Ovary (tissue), 9 donors: Measurements from ENCODE around the gene DNAJC7. TPM values are rescaled to one million over a fixed set of nuclear protein-coding genes. Genes with fewer than 3 reads are reported as not detected.

Source experiments
- DNase-seq, 5 donors: peaks; one replicate each; pipeline ENCODE4 v3.0.0-alpha.2; 2019 to 2020
- H3K27ac ChIP-seq, 2 donors: fragments of 200-600 bp; one replicate each; pipeline versions ENCODE4 v1.5.1 to v1.8.0; 2019 to 2022
- H3K27me3 ChIP-seq: fragments of 200-600 bp; one replicate; pipeline ENCODE4 v1.8.0; 2022
- H3K36me3 ChIP-seq: fragments of 200-600 bp; sonication (generic); one replicate; pipeline ENCODE4 v1.5.1; 2019
- H3K4me1 ChIP-seq: one replicate; pipeline ENCODE4 v1.8.1; 2013; ENCODE audit warnings: mild to moderate bottlenecking, moderate library complexity; ENCODE audit not compliant: insufficient read depth
- H3K4me3 ChIP-seq: fragments of 200-600 bp; sonication (generic); one replicate; pipeline ENCODE4 v1.5.1; 2017
- H3K9me3 ChIP-seq, 2 donors: fragments of 200-600 bp in 1 of 2; sonication (generic) in 1 of 2; one replicate each; pipeline versions ENCODE4 v1.5.1 to v1.8.1; 2013 to 2019; ENCODE audit warnings: mild to moderate bottlenecking in 1 of 2, moderate library complexity in 1 of 2
- CTCF ChIP-seq, 3 donors: fragments of 450-650 bp in 2 of 3; fragments of 200-600 bp in 1 of 3; IDR thresholded peaks; one replicate each; pipeline versions ENCODE4 v1.5.1 to v1.8.0; 2016 to 2022; ENCODE audit warnings: antibody characterized with exemption in 3 of 3, mild to moderate bottlenecking in 1 of 3
- EP300 ChIP-seq: sonication (generic); formaldehyde crosslinking; IDR thresholded peaks from one replicate; pipeline ENCODE4 v1.6.1; 2017; ENCODE audit warnings: antibody characterized with exemption
- POLR2A ChIP-seq: fragments of 450-650 bp; IDR thresholded peaks from one replicate; pipeline ENCODE4 v1.6.1; 2017; ENCODE audit warnings: antibody characterized with exemption, mild to moderate bottlenecking, moderate library complexity
- whole genome bisulfite sequencing, 3 donors: extraction: QIAGEN DNeasy Blood & Tissue Kit in 1 of 3; methylation state at CpG; one replicate each; pipeline versions ENCODE4 v1.1.5 to v1.1.7; 2013 to 2017; 5-methylcytosine and 5-hydroxymethylcytosine counted together
- intact Hi-C, 4 donors: fragments of 100-400 bp; cut with DNase I; formaldehyde crosslinking; loops; one replicate each; pipeline versions ENCODE4 v1.11.0 to v1.15.1; 2022 to 2023
- polyA plus RNA-seq, 2 donors: library from polyadenylated mRNA; stranded (reverse); fragments of 200-250 nt in 1 of 2; fragments of 350-450 nt in 1 of 2; fragmentation: Illumina TruSeq in 1 of 2; extraction: RNeasy Lipid Tissue Mini Kit (QIAGEN cat#74804) in 1 of 2; gene quantifications; one replicate each; pipeline ENCODE4 v1.2.3, GENCODE V29; 2013 to 2014
- total RNA-seq, 7 donors: library from RNA; depleted of rRNA in 2 of 7; stranded (reverse); fragments of >200 nt in 2 of 7; fragmentation: NEBNext Ultra II Directional in 3 of 7; extraction: Animal tissue kit (Norgen Biotek cat#: 25700) in 3 of 7; gene quantifications; one replicate each; pipeline versions ENCODE4 v1.1.0 to v1.2.4, GENCODE V29; 2016 to 2023
- donor health status: DM: no; HTN: no; CAD: no; lungs with moderate emphysema.
- donor health status: DM: no; HTN: no; CAD: no.
- donor health status: Bipolar disorder and iron deficiency.
- donor health status: DM: yes; HTN: yes; CAD: no.
- donor health status: DM: no; HTN: no; CAD: no.
- donor health status: DM: yes; HTN: yes; CAD: no.

DNAJC7 gene
- total and polyA plus RNA-seq, 9 donors: 37.7 to 102 (median 70.1) TPM

GRCh38 chr17:42002175-42002791 is 15.0 kb downstream of the DNAJC7 start:
- Histone ChIP-seq H3K4me1 (no peaks in the 10 kb centered on the region), H3K27ac (no peak overlapping the region), H3K9me3 (no peaks in the 10 kb centered on the region), H3K4me3 (no peak overlapping the region), H3K27me3 (no peaks in the 10 kb centered on the region), H3K36me3 (no peaks in the 10 kb centered on the region)
- 88 to 89% (median 88%) methylated on average over 7 of the region's 7 CpGs for WGBS, 3 donors
- intact Hi-C loops: no loop called here
- no peak for DNase-seq
- TF ChIP-seq POLR2A: no peak

GRCh38 chr17:42001729-42002128 is 15.5 kb downstream of the DNAJC7 start:
- no peak overlapping the region for H3K4me3 ChIP-seq
- H3K4me1 ChIP-seq: no peaks in the 10 kb centered on the region
- H3K27ac ChIP-seq: no peak overlapping the region
- no peaks in the 10 kb centered on the region for H3K36me3 ChIP-seq
- TF ChIP-seq EP300: no peak
- TF ChIP-seq POLR2A: no peak
- TF ChIP-seq CTCF (IDR thresholded peaks at IDR 0.05): no peak
- intact Hi-C loops: no loop called here
- no peaks in the 10 kb centered on the region for H3K27me3 ChIP-seq
- WGBS, 3 donors: 92 to 93% (median 92%) methylated on average over 2 of the region's 2 CpGs
- no peaks in the 10 kb centered on the region for H3K9me3 ChIP-seq
- no peak for DNase-seq

- Histone ChIP-seq H3K36me3 (no peaks in the 10 kb centered on the region), H3K4me1 (no peaks in the 10 kb centered on the region), H3K4me3 (no peak overlapping the region), H3K27me3 (no peaks in the 10 kb centered on the region), H3K27ac (no peak overlapping the region), H3K9me3 (no peaks in the 10 kb centered on the region)
- TF ChIP-seq EP300: no peak
- TF ChIP-seq POLR2A: no peak
- no peak for TF ChIP-seq CTCF (IDR thresholded peaks at IDR 0.05)
- no peak for DNase-seq
- WGBS, 3 donors: 86 to 91% (median 86%) methylated on average over 3 of the region's 3 CpGs
- intact Hi-C loops: no loop called here
Measured at GRCh38 chr17:42000413-42001133, 16.7 kb downstream of the DNAJC7 start.

DNA sequence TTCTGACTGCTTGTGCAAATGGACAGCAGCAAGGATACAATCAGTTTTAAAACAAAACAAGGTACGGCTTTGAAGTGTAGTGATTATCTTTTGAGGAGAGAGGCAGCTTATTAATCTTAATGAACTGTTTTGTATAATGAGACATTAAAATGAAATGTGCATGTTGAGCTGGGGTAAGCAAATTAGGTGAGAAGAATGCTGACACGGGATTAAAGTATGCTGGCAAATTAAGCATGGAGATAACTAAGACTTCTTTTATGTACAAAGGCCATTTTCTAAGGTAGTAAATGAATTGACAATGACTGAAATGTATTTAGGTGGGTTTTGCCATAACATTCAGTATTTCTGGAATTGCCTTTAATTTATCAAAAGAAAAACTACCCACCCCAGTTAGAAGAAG is 18.7 kb downstream of the DNAJC7 start:
- WGBS, 3 donors: 23 to 54% (median 34%) methylated on average over 2 of the region's 2 CpGs
- no peak overlapping the region for H3K4me3 ChIP-seq

More for the DNA sequence above, 18.7 kb downstream of the DNAJC7 start:
- H3K36me3 ChIP-seq: no peaks in the 10 kb centered on the region
- DNase-seq: no peak
- TF ChIP-seq EP300 (no peak), POLR2A (no peak), CTCF (IDR thresholded peaks at IDR 0.05) (no peak)
- no peak overlapping the region for H3K27ac ChIP-seq
- H3K9me3 ChIP-seq: no peaks in the 10 kb centered on the region
- intact Hi-C loops: no loop called here
- H3K27me3 ChIP-seq: no peaks in the 10 kb centered on the region
- no peaks in the 10 kb centered on the region for H3K4me1 ChIP-seq
